OCI-M2 (cell line): ENCODE measurements around the gene TAPBPL.

ENCODE experiments used
- DNase-seq: peaks from one replicate; lab custom pipeline; 2025; ENCODE audit not compliant: unreplicated experiment; lab: John Stamatoyannopoulos, UW

The TAPBPL gene

GRCh38 chr12:6435961-6436715, 15.7 kb upstream of the TAPBPL start:
- no peak for DNase-seq

GRCh38 chr12:6437586-6437985, 14.3 kb upstream of the TAPBPL start:
- no peak for DNase-seq

GRCh38 chr12:6438345-6438744, 13.5 kb upstream of the TAPBPL start:
- no peak for DNase-seq

GRCh38 chr12:6440391-6440790, 11.5 kb upstream of the TAPBPL start:
- DNase-seq = no peak

- DNase-seq = no peak
Observed at GRCh38 chr12:6442836-6443235, 9.0 kb upstream of the TAPBPL start.

GRCh38 chr12:6443361-6443983, 8.4 kb upstream of the TAPBPL start:
- DNase-seq = no peak

- no peak for DNase-seq
Observed at GRCh38 chr12:6444031-6444430, 7.8 kb upstream of the TAPBPL start.

GRCh38 chr12:6444704-6445688, 6.8 kb upstream of the TAPBPL start, which contains the start of gene CD27:
CD27 (plus strand) TSS chr12:6444955; CDS start chr12:6445096, 141 bp downstream.
- DNase-seq = no peak

- DNase-seq = no peak
Observed at GRCh38 chr12:6450091-6450868, 1.6 kb upstream of the TAPBPL start.

GRCh38 chr12:6450869-6451347, 934 bp upstream of the TAPBPL start:
- no peak for DNase-seq

GRCh38 chr12:6452245-6452943, 552 bp downstream of the TAPBPL start:
- no peak for DNase-seq

GRCh38 chr12:6452944-6453630, 1.2 kb downstream of the TAPBPL start:
- DNase-seq = no peak

- DNase-seq = no peak
Observed at GRCh38 chr12:6457220-6457945, 5.5 kb downstream of the TAPBPL start.

- no peak for DNase-seq
Observed at GRCh38 chr12:6458281-6459003, 6.6 kb downstream of the TAPBPL start.

GRCh38 chr12:6459004-6459337, 7.1 kb downstream of the TAPBPL start:
- DNase-seq = no peak

GRCh38 chr12:6460751-6461371, 9.0 kb downstream of the TAPBPL start:
- DNase-seq = no peak

GRCh38 chr12:6461401-6462233, 9.8 kb downstream of the TAPBPL start:
- DNase-seq = no peak
